ENCODE measurements around the gene STH. TPM values are rescaled to one million over a fixed set of nuclear protein-coding genes. Genes with fewer than 3 reads are reported as not detected.

STH gene
- total RNA-seq, 2 experiments from 2014 or later, result not detected

DNA sequence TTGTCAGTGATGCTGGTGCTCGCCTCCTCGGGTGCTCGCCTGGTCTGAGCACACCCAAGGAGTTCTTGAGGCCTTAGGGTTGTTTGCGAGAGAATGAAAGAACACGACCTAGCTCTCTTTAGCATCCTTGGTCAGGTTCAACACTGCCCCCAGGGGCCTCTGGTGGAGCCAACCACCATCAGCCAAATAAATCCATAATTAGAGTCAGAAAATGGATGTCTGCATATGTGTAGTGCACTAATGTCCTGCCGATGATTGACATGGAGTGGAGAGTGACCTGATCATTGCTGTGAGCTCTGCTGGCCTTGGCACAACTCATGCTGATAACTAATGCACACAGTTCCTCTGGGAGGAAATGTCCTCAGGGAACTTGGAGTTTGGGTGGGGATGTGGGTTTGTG lies 8.2 kb upstream of the STH start:
- H3K36me3 ChIP-seq (ENCODE audit: insufficient read depth, low read length), result no peaks in the 10 kb centered on the region
- intact Hi-C loops (cut with DNase I, micrococcal nuclease), result no loop called here
- POLR2A ChIA-PET, result no interaction called here
- no peaks in the 10 kb centered on the region for H3K4me1 Mint-ChIP-seq (ENCODE audit: low read depth)
- DNase-seq, result no peak
- H3K27ac ChIP-seq (ENCODE audit: low read depth in 1 of 2, low read length in 2 of 2), result no peak overlapping the region
- no peak overlapping the region for H3K4me3 Mint-ChIP-seq
- no peak for ATAC-seq (ENCODE audit: poor library complexity)
- no peaks in the 10 kb centered on the region for H3K27me3 ChIP-seq (ENCODE audit: control insufficient read depth in 1 of 2, insufficient read depth in 2 of 2, low read length in 2 of 2)
- H3K27ac Mint-ChIP-seq, result no peak overlapping the region
- no peaks in the 10 kb centered on the region for H3K4me1 ChIP-seq (ENCODE audit: insufficient read depth, low read length)
- no peaks in the 10 kb centered on the region for H3K9me3 Mint-ChIP-seq
- no peaks in the 10 kb centered on the region for H3K36me3 Mint-ChIP-seq (ENCODE audit: low read depth)
- no peaks in the 10 kb centered on the region for H3K9me3 ChIP-seq (ENCODE audit: control insufficient read depth in 1 of 2, insufficient read depth in 1 of 2, low read length in 2 of 2)
- H3K4me3 ChIP-seq (ENCODE audit: low read length), result no peak overlapping the region
- CTCF ChIA-PET, result no interaction called here
- no peak for TF ChIP-seq CTCF (IDR thresholded peaks at IDR 0.05)
- H3K27me3 Mint-ChIP-seq, result no peaks in the 10 kb centered on the region

GRCh38 chr17:45991341-45991740 lies 7.7 kb upstream of the STH start:
- Mint-ChIP-seq H3K9me3 (no peaks in the 10 kb centered on the region), H3K4me3 (no peak overlapping the region), H3K36me3 (ENCODE audit: low read depth) (no peaks in the 10 kb centered on the region), H3K4me1 (ENCODE audit: low read depth) (no peaks in the 10 kb centered on the region), H3K27me3 (no peaks in the 10 kb centered on the region), H3K27ac (no peak overlapping the region)
- no peaks in the 10 kb centered on the region for H3K4me1 ChIP-seq (ENCODE audit: insufficient read depth, low read length)
- DNase-seq, result no peak
- no peak for ATAC-seq (ENCODE audit: poor library complexity)
- H3K27ac ChIP-seq (ENCODE audit: low read depth in 1 of 2, low read length in 2 of 2), result no peak overlapping the region
- H3K9me3 ChIP-seq (ENCODE audit: control insufficient read depth in 1 of 2, insufficient read depth in 1 of 2, low read length in 2 of 2), result no peaks in the 10 kb centered on the region
- no peak for TF ChIP-seq CTCF (IDR thresholded peaks at IDR 0.05)
- CTCF ChIA-PET, result interaction anchor here (1.0 kb wide), 1 partner anchor 13 kb away, joined by 3 read pairs; no protein-coding TSS in a partner anchor
- no peaks in the 10 kb centered on the region for H3K36me3 ChIP-seq (ENCODE audit: insufficient read depth, low read length)
- no peak overlapping the region for H3K4me3 ChIP-seq (ENCODE audit: low read length)
- H3K27me3 ChIP-seq (ENCODE audit: control insufficient read depth in 1 of 2, insufficient read depth in 2 of 2, low read length in 2 of 2), result no peaks in the 10 kb centered on the region
- POLR2A ChIA-PET, result no interaction called here
- intact Hi-C loops (cut with DNase I, micrococcal nuclease), result no loop called here

- no peaks in the 10 kb centered on the region for H3K27me3 Mint-ChIP-seq
- intact Hi-C loops (cut with DNase I, micrococcal nuclease), result no loop called here
- H3K36me3 ChIP-seq (ENCODE audit: insufficient read depth, low read length), result no peaks in the 10 kb centered on the region
- H3K27ac ChIP-seq (ENCODE audit: low read depth in 1 of 2, low read length in 2 of 2), result no peak overlapping the region
- ChIA-PET POLR2A (no interaction called here), CTCF (interaction anchor here (1.0 kb wide), 1 partner anchor 14 kb away, joined by 3 read pairs; no protein-coding TSS in a partner anchor)
- H3K4me3 Mint-ChIP-seq, result no peak overlapping the region
- ATAC-seq (ENCODE audit: poor library complexity) (no peak), DNase-seq (no peak)
- no peak overlapping the region for H3K4me3 ChIP-seq (ENCODE audit: low read length)
- H3K27me3 ChIP-seq (ENCODE audit: control insufficient read depth in 1 of 2, insufficient read depth in 2 of 2, low read length in 2 of 2), result no peaks in the 10 kb centered on the region
- no peaks in the 10 kb centered on the region for H3K36me3 Mint-ChIP-seq (ENCODE audit: low read depth)
- no peak for TF ChIP-seq CTCF (IDR thresholded peaks at IDR 0.05)
- no peaks in the 10 kb centered on the region for H3K4me1 ChIP-seq (ENCODE audit: insufficient read depth, low read length)
- no peaks in the 10 kb centered on the region for H3K4me1 Mint-ChIP-seq (ENCODE audit: low read depth)
- H3K9me3 Mint-ChIP-seq, result no peaks in the 10 kb centered on the region
- H3K27ac Mint-ChIP-seq, result no peak overlapping the region
- no peaks in the 10 kb centered on the region for H3K9me3 ChIP-seq (ENCODE audit: control insufficient read depth in 1 of 2, insufficient read depth in 1 of 2, low read length in 2 of 2)
Measured at GRCh38 chr17:45992175-45992574, 6.9 kb upstream of the STH start.
